Activated T-helper 2 cell treated with anti-CD3 and anti-CD28 coated beads, Interferon-gamma antibody, Interleukin-2, Interleukin-4, amounts not matched to agents 10 μg/mL and 5 μg/mL and 100 μg/mL, durations not matched to agents 14 hours and 24 hours and 36 hours (primary cell): Measurements from ENCODE around the gene AK5. TPM values are rescaled to one million over a fixed set of nuclear protein-coding genes. Genes with fewer than 3 reads are reported as not detected.

ENCODE experiments used
- DNase-seq: peaks from one replicate; pipeline ENCODE4 v3.0.0; 2021; ENCODE audit warnings: low spot score
- H3K27ac Mint-ChIP-seq: one replicate; pipeline ENCODE4 v1.8.0; 2021; ENCODE audit warnings: mixed read lengths
- H3K27me3 Mint-ChIP-seq: one replicate; pipeline ENCODE4 v1.8.0; 2021; ENCODE audit warnings: low read depth, mixed read lengths
- H3K36me3 Mint-ChIP-seq: one replicate; pipeline ENCODE4 v1.8.0; 2021; ENCODE audit warnings: low read depth, mixed read lengths
- H3K4me1 Mint-ChIP-seq: one replicate; pipeline ENCODE4 v1.8.0; 2021; ENCODE audit warnings: low read depth, mixed read lengths
- H3K4me3 Mint-ChIP-seq: one replicate; pipeline ENCODE4 v1.8.0; 2021; ENCODE audit warnings: low read depth, mild to moderate bottlenecking, moderate library complexity, mixed read lengths
- H3K9me3 Mint-ChIP-seq: one replicate; pipeline ENCODE4 v1.8.0; 2021; ENCODE audit warnings: mixed read lengths
- intact Hi-C: fragments of 100-400 bp; cut with micrococcal nuclease; formaldehyde crosslinking; loops from one replicate; pipeline ENCODE4 v1.15.1; 2023
- total RNA-seq: library from RNA; stranded (reverse); gene quantifications from 2 replicates; pipeline ENCODE4 v1.2.3, GENCODE V29; 2022

AK5 gene
- total RNA-seq, 1 donor from 2014 or later = not detected

GRCh38 chr1:77541162-77541545, 259.3 kb downstream of the AK5 start:
- H3K4me1 Mint-ChIP-seq = no peaks in the 10 kb centered on the region
- no peaks in the 10 kb centered on the region for H3K9me3 Mint-ChIP-seq
- no peak overlapping the region for H3K27ac Mint-ChIP-seq
- H3K36me3 Mint-ChIP-seq = no peaks in the 10 kb centered on the region
- H3K27me3 Mint-ChIP-seq = no peaks in the 10 kb centered on the region
- intact Hi-C loops = no loop called here
- no peak overlapping the region for H3K4me3 Mint-ChIP-seq
- DNase-seq = no peak

DNA sequence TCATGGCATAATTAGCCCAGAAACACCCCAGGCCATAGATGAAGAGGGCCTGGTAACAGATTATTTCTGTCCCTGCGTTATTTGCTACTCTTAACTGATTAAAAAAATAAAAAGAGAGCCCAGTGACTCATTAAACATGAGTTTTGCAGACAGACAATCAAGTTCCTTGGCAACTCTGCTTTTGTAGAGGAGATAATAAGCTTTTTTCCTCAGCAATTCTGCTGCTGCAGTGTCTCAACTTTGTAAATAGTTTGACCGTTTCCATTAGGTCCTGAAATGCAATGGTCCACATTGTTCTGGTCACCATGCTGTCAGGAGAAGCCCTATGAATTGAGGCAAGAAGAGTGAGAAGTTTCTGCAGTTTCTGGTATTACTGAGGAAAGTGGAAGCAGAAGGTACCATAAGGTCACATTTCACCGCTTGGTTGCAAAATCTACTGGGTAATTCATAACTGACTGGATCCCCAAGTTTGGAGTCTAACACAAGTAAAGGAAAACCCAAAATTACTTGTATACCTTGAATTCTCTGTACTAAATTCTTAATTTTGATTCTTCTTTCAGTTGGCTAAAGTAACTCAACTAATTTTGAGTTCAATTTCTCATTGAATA, 261.1 kb downstream of the AK5 start:
- no peak overlapping the region for H3K27ac Mint-ChIP-seq
- no peak for DNase-seq
- no peaks in the 10 kb centered on the region for H3K27me3 Mint-ChIP-seq
- H3K36me3 Mint-ChIP-seq = no peaks in the 10 kb centered on the region
- intact Hi-C loops = no loop called here
- H3K4me3 Mint-ChIP-seq = no peak overlapping the region
- H3K9me3 Mint-ChIP-seq = no peaks in the 10 kb centered on the region
- no peaks in the 10 kb centered on the region for H3K4me1 Mint-ChIP-seq

DNA sequence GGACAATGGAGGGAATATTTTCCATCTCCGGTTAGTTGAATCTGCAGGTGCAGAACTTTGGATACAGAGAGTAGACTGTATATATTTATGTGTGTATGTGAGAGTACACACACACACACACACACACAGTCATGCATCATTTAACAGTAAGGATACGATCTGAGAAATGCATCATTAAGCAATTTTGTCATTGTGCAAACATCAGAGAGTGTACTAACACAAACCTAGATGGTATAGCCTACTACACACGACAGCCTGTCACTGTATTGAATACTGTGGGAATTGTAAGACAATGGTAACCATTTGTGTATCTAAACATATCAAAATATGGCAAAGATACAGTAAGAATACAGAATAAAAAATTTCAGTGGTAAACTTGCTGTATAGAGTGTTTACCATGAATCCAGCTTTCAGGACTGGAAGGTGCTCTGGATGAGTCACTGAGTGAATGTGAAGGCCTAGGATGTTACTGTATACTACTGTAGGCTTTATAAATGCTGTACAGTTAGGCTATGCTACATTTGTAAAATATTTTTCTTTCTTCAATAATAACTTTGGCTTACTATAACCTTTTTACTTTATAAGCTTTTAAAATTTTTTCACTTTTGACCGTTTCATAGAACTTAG, 262.1 kb downstream of the AK5 start:
- H3K4me1 Mint-ChIP-seq = no peaks in the 10 kb centered on the region

GRCh38 chr1:77544845-77545244, 263.0 kb downstream of the AK5 start:
- Mint-ChIP-seq H3K4me3 (no peak overlapping the region), H3K36me3 (no peaks in the 10 kb centered on the region), H3K27ac (no peak overlapping the region), H3K27me3 (no peaks in the 10 kb centered on the region), H3K4me1 (no peaks in the 10 kb centered on the region), H3K9me3 (no peaks in the 10 kb centered on the region)
- no peak for DNase-seq
- intact Hi-C loops = no loop called here

More for the DNA sequence above, 262.1 kb downstream of the AK5 start:
- no peaks in the 10 kb centered on the region for H3K9me3 Mint-ChIP-seq
- intact Hi-C loops = no loop called here
- H3K27me3 Mint-ChIP-seq = no peaks in the 10 kb centered on the region
- no peaks in the 10 kb centered on the region for H3K36me3 Mint-ChIP-seq
- DNase-seq = no peak
- H3K27ac Mint-ChIP-seq = no peak overlapping the region
- H3K4me3 Mint-ChIP-seq = no peak overlapping the region

GRCh38 chr1:77545970-77546369, 264.2 kb downstream of the AK5 start:
- DNase-seq = no peak
- Mint-ChIP-seq H3K4me3 (no peak overlapping the region), H3K4me1 (no peaks in the 10 kb centered on the region), H3K27me3 (no peaks in the 10 kb centered on the region), H3K9me3 (no peaks in the 10 kb centered on the region), H3K27ac (no peak overlapping the region), H3K36me3 (no peaks in the 10 kb centered on the region)
- intact Hi-C loops = no loop called here

- intact Hi-C loops = no loop called here
- DNase-seq = no peak
- no peaks in the 10 kb centered on the region for H3K27me3 Mint-ChIP-seq
- no peaks in the 10 kb centered on the region for H3K36me3 Mint-ChIP-seq
- no peak overlapping the region for H3K27ac Mint-ChIP-seq
- no peaks in the 10 kb centered on the region for H3K4me1 Mint-ChIP-seq
- no peak overlapping the region for H3K4me3 Mint-ChIP-seq
- H3K9me3 Mint-ChIP-seq = no peaks in the 10 kb centered on the region
These were observed 265.1 kb downstream of the AK5 start for GRCh38 chr1:77546890-77547289.

DNA sequence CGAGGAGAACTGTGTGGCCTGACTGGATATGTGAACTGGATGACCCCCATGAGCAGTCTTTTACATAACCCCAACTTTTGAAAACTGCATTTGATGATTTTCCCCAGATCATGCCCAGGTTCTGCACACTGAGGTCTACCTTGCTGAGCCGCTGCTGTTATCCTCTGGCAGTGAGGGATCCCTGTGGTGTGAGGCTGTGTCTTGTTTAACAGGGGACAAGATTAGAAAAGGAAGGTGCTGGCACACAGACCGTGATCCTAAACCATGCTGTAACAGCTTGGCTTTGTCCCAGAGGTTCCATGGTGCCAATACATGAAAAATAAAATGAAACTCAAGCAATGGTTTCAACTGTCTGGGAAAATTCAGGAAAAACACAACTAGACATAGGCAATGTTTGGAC, 266.5 kb downstream of the AK5 start:
- Mint-ChIP-seq H3K36me3 (no peaks in the 10 kb centered on the region), H3K9me3 (no peaks in the 10 kb centered on the region), H3K4me3 (no peak overlapping the region), H3K27ac (no peak overlapping the region), H3K27me3 (no peaks in the 10 kb centered on the region), H3K4me1 (no peaks in the 10 kb centered on the region)
- intact Hi-C loops = no loop called here
- DNase-seq = no peak

DNA sequence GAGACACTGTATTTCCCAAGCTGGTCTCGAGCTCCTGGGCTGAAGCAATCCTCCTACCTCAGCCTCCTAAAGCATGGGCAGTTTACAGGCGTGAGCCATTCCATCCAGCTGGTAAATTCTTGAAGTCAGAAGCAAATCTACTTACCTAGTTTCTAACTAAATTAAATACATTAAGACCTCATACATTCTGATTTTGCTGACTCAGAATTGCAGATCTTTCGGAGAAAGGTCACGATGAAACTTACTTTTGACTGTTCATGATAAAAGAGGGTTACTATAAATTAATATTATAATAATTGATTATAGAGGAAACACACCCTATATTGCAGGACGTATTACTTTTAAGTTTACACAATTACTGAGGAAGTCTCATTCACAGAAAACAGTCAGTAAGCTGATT, 268.3 kb downstream of the AK5 start:
- no peak overlapping the region for H3K27ac Mint-ChIP-seq

DNA sequence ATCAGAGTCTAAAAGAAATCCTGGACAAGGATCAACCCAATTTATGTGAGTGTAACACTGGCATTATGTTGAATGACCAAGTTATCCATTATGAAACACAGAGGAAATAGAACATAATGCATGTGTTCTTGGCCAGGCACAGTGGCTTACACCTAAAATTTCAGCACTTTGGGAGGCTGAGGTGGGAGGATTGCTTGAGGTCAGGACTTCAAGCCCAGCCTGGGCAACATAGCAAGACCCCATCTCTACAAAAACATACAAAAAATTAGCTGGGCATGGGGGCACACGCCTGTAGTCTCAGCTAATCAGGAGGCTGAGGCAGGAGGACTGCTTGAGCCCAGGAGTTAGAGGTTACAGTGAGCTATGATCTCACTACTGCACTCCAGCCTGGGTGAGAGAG, 270.8 kb downstream of the AK5 start:
- no peaks in the 10 kb centered on the region for H3K4me1 Mint-ChIP-seq
- no peaks in the 10 kb centered on the region for H3K36me3 Mint-ChIP-seq
- no peaks in the 10 kb centered on the region for H3K27me3 Mint-ChIP-seq
- no peak overlapping the region for H3K4me3 Mint-ChIP-seq
- H3K27ac Mint-ChIP-seq = no peak overlapping the region
- intact Hi-C loops = no loop called here
- no peak for DNase-seq
- H3K9me3 Mint-ChIP-seq = no peaks in the 10 kb centered on the region

More for the DNA sequence above, 268.3 kb downstream of the AK5 start:
- no peak overlapping the region for H3K4me3 Mint-ChIP-seq
- intact Hi-C loops = no loop called here
- no peaks in the 10 kb centered on the region for H3K27me3 Mint-ChIP-seq
- DNase-seq = no peak
- no peaks in the 10 kb centered on the region for H3K36me3 Mint-ChIP-seq
- H3K9me3 Mint-ChIP-seq = no peaks in the 10 kb centered on the region
- no peaks in the 10 kb centered on the region for H3K4me1 Mint-ChIP-seq

DNA sequence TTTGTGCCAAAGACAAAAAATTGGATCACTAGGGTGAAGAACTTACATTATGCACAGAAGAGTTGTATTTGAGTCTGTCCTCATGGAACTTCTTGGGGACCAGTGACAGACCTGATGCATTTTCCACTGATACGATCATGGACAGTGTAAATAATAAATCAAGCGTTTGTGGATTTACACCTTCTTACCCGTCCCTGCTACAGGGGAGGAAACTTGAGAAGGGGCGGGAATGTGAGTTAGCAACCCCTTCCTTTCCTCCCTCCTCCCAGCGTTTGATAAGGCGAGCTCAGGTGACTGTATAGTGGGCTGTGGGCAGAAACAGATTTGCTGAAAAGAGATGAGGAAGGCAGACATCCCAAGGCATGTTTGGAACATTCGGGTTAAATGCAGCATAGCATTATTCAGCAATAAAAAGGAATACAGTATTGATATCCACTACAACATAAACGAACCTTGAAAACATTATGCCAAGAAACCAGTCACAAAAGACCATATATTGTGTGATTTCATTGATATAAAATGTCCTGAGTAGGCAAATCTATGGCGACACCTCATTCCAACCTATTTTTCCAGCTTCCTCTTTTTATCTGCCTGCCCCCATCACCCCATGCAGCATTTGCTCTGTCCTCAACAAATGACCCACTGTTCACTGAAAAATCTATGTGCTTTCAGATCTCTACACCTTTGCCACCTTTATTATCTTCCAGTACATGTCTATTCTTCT, 271.9 kb downstream of the AK5 start:
- DNase-seq = no peak
- H3K4me1 Mint-ChIP-seq = no peaks in the 10 kb centered on the region
- no peak overlapping the region for H3K27ac Mint-ChIP-seq
- intact Hi-C loops = no loop called here
- no peak overlapping the region for H3K4me3 Mint-ChIP-seq
- H3K36me3 Mint-ChIP-seq = no peaks in the 10 kb centered on the region
- H3K27me3 Mint-ChIP-seq = no peaks in the 10 kb centered on the region
- H3K9me3 Mint-ChIP-seq = no peaks in the 10 kb centered on the region

- H3K27ac Mint-ChIP-seq = no peak overlapping the region
- DNase-seq = no peak
- no peaks in the 10 kb centered on the region for H3K4me1 Mint-ChIP-seq
- H3K36me3 Mint-ChIP-seq = peaks cover 4% of the 10 kb centered on the region
- intact Hi-C loops = no loop called here
- H3K4me3 Mint-ChIP-seq = no peak overlapping the region
- H3K9me3 Mint-ChIP-seq = no peaks in the 10 kb centered on the region
- no peaks in the 10 kb centered on the region for H3K27me3 Mint-ChIP-seq
These were observed 274.2 kb downstream of the AK5 start for GRCh38 chr1:77556045-77556444.

- no peaks in the 10 kb centered on the region for H3K9me3 Mint-ChIP-seq
- no peaks in the 10 kb centered on the region for H3K4me1 Mint-ChIP-seq
- DNase-seq = no peak
- peaks cover 13% of the 10 kb centered on the region for H3K36me3 Mint-ChIP-seq
- no peak overlapping the region for H3K4me3 Mint-ChIP-seq
- no peaks in the 10 kb centered on the region for H3K27me3 Mint-ChIP-seq
- intact Hi-C loops = no loop called here
- H3K27ac Mint-ChIP-seq = no peak overlapping the region
These were observed 275.2 kb downstream of the AK5 start for GRCh38 chr1:77557053-77557452.

DNA sequence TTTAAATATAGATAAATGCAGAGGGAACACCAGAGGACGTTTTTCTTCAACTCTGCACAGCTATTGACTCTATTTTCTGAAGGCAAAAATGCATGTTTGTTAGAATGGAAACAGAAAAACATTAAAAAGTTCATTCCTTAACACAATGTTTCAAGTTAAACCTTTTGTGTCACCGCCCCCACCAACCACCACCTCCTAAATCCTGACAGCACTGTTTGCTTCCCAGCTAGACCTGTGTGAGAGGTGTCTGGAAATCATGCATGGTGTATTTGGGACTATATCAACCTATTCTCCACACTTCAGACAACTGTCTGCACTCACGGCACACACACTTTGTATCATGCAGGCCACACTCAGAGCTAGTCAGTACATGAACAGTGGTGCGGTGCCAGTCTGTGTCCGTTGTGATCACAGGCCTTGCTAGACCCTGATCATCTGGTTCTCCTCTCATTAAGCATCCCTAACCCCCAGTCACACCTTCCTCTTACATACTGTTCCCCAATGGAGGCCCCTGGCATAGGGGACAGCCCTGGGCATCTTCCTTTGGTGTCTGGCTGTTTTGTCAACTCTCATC, 276.9 kb downstream of the AK5 start:
- Mint-ChIP-seq H3K27me3 (no peaks in the 10 kb centered on the region), H3K4me3 (no peak overlapping the region), H3K4me1 (no peaks in the 10 kb centered on the region), H3K27ac (no peak overlapping the region), H3K9me3 (no peaks in the 10 kb centered on the region), H3K36me3 (peaks cover 13% of the 10 kb centered on the region)
- no peak for DNase-seq
- intact Hi-C loops = no loop called here
